ENCODE measurements around the gene SLC8B1.

SLC8B1 gene

GRCh38 chr12:113334786-113335539 lies at the start of gene SLC8B1:
Gene SLC8B1, minus strand, starts transcription at chr12:113335109. Its CDS starts 2,231 bp downstream, at chr12:113332878.
- peak; percentile 96 for DNase-seq

GRCh38 chr12:113382206-113382605 lies 47.3 kb upstream of the SLC8B1 start:
- DNase-seq, result no peak

DNA sequence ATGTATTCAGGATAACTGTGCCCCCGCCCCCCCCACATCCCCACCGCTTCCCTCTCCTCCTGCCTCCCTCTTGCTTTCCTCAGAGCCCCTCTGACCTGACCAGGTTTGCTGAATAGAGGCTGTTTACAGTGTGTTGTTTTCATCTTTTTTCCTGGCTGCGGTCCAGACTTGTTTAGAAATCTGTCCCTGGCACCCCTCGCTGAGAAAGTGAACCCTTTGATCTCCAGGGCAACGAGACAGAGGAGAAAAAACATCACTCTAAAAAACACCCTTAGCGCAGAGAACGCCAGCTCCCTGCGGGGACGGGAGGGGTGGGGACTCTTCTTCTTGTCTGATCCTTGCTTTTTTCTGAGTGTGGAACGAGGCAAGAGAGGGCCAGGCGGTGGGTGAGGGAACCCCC lies 46.3 kb upstream of the SLC8B1 start:
- DNase-seq, result no peak

DNA sequence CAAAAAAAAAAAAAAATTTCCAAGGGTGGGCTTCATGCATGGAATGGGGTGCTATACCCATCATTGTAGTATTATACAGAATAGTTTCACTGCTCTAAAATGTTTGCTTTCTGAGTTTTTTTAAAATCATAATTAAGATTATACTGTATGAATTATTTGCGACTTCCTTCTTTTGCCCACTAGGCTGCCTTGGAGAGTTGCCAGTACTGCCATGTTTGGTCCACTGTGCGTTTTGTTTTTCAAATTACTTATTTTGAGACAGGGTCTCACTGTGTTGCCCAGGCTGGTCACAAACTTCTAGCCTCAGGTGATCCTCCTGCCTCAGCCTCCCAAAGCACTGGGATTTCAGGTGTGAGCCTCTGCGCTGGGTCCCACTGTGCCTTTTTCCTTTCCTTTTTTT lies 43.4 kb upstream of the SLC8B1 start:
- no peak for DNase-seq

DNA sequence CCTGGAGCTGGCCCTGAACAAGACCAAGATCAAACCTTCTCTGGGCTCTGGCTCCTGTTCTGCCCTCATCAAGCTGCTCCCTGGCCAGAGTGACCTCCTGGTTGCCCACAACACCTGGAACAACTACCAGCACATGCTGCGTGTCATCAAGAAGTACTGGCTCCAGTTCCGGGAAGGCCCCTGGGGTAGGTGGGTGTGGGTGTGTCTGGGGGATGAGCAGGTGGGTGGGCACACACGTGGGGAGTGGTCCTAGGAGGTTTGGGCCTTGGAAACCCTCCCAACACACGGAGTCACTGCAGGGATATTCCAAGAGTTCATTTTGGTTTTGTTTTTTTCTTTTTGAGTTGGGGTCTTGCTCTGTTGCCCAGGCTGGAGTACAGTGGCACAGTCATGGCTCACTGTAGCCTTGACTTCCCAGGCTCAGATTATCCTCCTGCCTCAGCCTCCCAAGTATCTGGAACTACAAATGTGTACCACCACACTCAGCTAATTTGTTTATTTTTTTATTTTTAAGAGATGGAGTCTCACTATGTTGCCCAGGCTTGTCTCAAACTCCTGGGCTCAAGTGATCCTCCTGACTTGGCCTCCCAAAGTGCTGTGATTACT lies 40.0 kb upstream of the SLC8B1 start:
- no peak for DNase-seq

- DNase-seq, result no peak
These were observed 39.1 kb upstream of the SLC8B1 start for GRCh38 chr12:113373969-113374368.

GRCh38 chr12:113373440-113373839 lies 38.5 kb upstream of the SLC8B1 start:
- no peak for DNase-seq

GRCh38 chr12:113372371-113372770 lies 37.5 kb upstream of the SLC8B1 start:
- DNase-seq, result no peak

GRCh38 chr12:113371808-113372207 lies 36.9 kb upstream of the SLC8B1 start:
- no peak for DNase-seq

GRCh38 chr12:113370923-113371682 lies 36.2 kb upstream of the SLC8B1 start:
- no peak for DNase-seq

GRCh38 chr12:113369391-113369985 lies 34.6 kb upstream of the SLC8B1 start:
- no peak for DNase-seq

- DNase-seq, result no peak
These were observed 33.4 kb upstream of the SLC8B1 start for GRCh38 chr12:113368331-113368730.

- no peak for DNase-seq
These were observed 31.9 kb upstream of the SLC8B1 start for GRCh38 chr12:113366827-113367226.

DNA sequence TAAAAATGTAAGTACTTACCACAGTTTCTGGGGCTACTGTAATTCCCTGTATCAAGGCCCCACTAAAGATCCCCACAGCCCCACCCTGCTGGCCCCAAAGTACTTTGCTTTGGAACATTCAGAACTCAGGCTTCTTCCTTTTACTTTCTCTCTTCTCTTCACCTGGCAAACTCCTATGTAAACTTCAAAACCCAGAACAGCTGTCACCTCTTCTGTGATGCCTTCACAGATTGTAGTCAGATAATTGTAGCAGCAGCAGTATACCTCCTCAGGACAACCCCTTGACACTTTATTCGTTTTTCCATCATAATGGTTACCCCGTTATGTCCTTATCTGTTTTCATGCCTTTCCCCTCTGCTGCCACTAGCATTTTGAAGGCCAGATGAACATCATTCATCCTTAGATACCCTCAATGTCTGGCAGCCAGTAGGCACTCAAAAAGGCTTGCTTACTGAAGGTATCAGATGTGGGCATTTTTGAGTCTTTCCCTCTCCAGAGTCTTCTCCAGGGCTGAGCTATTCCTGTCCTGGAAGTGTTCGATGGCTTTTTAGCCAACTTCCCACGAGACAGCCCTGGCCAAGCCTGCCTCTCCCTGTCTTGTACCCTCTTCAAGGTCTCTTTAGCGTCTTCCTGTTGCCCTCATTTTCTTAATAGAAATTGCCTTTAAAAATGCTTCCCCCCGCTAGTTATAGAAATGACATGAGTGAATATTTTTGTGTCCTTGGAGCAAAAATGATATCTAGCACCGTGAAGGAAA lies 30.9 kb upstream of the SLC8B1 start:
- no peak for DNase-seq

- DNase-seq, result no peak
These were observed 29.8 kb upstream of the SLC8B1 start for GRCh38 chr12:113364698-113365097.

GRCh38 chr12:113361574-113362370 lies 26.9 kb upstream of the SLC8B1 start:
- no peak for DNase-seq

DNA sequence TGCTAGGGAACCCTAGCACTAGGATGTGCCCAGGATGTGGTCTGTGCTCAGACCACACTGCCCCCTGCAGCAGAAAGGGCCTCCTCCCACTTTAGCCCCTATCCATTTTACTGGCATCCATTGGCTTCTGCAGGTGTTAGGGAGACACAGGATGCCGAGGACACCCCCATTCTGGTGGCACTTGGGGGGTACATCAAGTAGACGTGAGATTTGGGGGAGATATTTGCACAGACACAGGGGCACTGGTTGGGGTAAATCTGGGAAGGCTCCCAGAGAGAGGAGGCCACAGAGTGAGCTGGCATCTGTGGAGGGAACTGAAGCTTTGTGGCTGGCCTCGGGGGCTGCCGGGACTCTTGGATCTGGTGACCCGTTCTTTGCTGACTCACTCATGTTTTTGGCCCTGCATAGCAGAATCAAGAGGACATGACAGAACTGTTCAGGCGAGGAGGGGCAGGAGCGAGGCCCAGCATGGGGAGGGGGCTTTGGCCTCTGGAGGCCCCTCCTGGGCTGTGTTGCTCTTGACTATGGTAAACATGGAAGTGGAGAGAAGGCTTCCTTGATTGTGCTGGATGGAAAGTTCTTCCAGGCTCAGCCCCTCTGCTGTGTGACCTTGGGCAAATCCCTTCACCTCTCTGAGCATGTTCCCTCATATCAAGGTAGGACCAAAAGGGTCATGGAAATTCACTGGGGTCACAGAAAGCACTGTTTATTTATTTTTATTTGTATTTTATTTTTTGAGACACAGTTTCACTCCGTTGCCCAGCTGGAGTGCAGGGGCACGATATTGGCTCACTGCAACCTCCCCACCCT lies 25.2 kb upstream of the SLC8B1 start:
- DNase-seq, result no peak

- no peak for DNase-seq
These were observed 24.4 kb upstream of the SLC8B1 start for GRCh38 chr12:113359133-113359938.

- DNase-seq, result peak; percentile 94
These were observed 23.6 kb upstream of the SLC8B1 start, which contains the start of gene PLBD2 for GRCh38 chr12:113358381-113359132. Gene PLBD2, plus strand, starts transcription at chr12:113358587. Its CDS starts 14 bp downstream, at chr12:113358601.

Data from stimulated activated CD8-positive, alpha-beta memory T cell treated with anti-CD3 and anti-CD28 coated beads, Interleukin-4, amount 100 ng/mL, for 48 hours (primary cell).